ENCODE data around the gene XKR3.
"Not testable (repeated sequence)": the region's sequence is repeated elsewhere in the genome, so short reads cannot be mapped to it uniquely, and the experiment has no call there.

Gene XKR3

DNA sequence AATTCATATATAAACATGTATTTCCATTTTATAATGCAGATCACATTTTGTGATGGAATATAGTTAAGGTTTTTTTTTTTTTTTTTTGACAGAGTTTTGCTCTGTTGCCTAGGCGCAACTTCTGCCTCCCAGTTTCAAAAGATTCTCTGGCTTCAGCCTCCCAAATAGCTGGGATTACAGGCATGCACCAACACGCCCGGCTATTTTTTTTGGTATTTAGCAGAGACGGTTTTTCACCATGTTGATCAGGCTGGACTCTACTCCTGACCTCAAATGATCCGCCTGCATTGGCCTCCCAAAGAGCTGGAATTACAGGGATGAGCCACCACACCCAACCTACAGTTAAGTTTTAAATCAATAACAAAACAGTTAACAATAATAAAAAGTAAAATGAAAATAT lies 18.8 kb downstream of the XKR3 start:
- DNase-seq (ENCODE audit: low read depth) = no peak
- TF ChIP-seq CTCF (IDR thresholded peaks at IDR 0.05; ENCODE audit: insufficient read depth, low read depth, low read length, missing control alignments) = no peak
- H3K4me3 ChIP-seq (ENCODE audit: low read depth, low read length) = no peak overlapping the region

DNA sequence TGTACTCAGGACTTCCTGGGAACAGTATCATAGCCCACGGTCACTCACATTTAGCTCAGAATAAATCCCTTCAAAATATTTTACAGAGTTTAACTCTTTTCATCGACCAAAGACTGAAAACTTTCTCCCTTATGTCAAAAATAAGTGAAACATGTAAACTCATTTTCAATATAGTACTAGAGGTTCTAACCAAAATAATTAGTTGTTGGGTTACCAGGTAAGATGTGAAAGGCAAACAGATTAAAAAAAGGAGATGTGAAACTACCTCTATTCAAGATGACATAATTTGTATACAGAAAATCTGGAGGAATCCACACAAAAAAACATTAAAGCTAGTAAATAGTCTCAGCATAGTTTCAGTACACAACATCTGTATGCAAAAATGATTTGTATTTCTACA lies 20.3 kb downstream of the XKR3 start:
- no peak overlapping the region for H3K4me3 ChIP-seq (ENCODE audit: low read depth, low read length)
- no peak for DNase-seq (ENCODE audit: low read depth)
- no peak for TF ChIP-seq CTCF (IDR thresholded peaks at IDR 0.05; ENCODE audit: insufficient read depth, low read depth, low read length, missing control alignments)

- no peak for TF ChIP-seq CTCF (IDR thresholded peaks at IDR 0.05; ENCODE audit: insufficient read depth, low read depth, low read length, missing control alignments)
- no peak for DNase-seq (ENCODE audit: low read depth)
- H3K4me3 ChIP-seq (ENCODE audit: low read depth, low read length) = no peak overlapping the region
Measured at GRCh38 chr22:16803255-16803917, 21.8 kb downstream of the XKR3 start.

DNA sequence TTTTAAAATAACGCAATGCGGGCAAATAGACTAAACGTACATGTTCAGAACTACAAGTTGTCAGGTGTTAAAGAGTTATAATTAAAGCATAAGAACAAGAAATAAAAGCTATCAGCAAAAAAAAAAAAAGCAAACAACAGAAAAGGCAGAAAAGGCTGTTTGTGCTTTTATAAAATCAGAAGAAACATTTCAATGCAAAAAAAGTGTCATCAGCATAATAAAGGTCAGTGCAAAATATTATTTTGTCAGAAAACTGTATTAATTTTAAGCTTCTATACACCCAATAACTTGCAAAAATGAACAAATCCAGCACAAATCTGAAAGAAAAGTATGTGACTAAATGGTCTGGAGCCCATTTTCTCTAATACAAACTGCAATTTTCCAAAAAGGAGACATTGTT lies 23.6 kb downstream of the XKR3 start:
- DNase-seq (ENCODE audit: low read depth) = no peak
- TF ChIP-seq CTCF (IDR thresholded peaks at IDR 0.05; ENCODE audit: insufficient read depth, low read depth, low read length, missing control alignments) = no peak
- no peak overlapping the region for H3K4me3 ChIP-seq (ENCODE audit: low read depth, low read length)

DNA sequence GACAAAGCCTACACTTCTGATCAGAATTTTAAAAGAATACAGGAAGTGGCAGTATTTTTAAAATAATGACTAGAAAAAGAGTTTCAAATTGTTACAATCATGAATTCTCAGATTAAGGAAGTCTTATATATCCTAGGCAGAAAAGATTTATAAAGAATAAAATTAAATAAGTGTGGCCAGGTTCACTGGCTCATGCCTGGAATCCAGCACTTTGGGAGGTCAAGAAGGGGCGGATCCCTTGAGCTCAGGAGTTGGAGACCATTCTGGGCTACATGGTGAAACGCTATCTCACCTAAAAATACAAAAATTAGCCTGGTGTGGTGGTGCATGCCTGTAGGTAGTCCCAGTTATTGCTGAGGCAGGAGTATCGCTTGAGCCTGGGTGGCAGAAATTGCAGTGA lies 24.1 kb downstream of the XKR3 start:
- no peak overlapping the region for H3K4me3 ChIP-seq (ENCODE audit: low read depth, low read length)
- DNase-seq (ENCODE audit: low read depth) = no peak
- TF ChIP-seq CTCF (IDR thresholded peaks at IDR 0.05; ENCODE audit: insufficient read depth, low read depth, low read length, missing control alignments) = no peak

DNA sequence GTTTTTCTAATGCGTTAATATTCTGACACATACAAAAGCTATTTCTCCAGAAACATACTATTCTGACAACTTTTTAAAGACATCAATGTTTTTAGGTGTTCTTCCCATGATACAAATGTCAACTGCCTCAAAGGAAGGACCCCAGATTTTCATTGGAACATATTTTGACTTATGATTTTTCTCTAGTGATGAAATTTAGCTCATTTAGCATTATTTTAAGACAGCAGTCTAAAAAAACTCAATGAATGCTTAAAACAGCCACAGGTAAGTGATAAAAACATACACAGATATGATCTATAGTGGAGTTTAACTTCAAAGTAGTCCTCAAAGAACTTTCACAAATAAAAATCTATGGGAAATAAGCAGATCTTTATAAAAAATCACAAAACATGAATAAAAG lies 24.9 kb downstream of the XKR3 start:
- H3K4me3 ChIP-seq (ENCODE audit: low read depth, low read length) = no peak overlapping the region
- DNase-seq (ENCODE audit: low read depth) = no peak
- TF ChIP-seq CTCF (IDR thresholded peaks at IDR 0.05; ENCODE audit: insufficient read depth, low read depth, low read length, missing control alignments) = no peak

DNA sequence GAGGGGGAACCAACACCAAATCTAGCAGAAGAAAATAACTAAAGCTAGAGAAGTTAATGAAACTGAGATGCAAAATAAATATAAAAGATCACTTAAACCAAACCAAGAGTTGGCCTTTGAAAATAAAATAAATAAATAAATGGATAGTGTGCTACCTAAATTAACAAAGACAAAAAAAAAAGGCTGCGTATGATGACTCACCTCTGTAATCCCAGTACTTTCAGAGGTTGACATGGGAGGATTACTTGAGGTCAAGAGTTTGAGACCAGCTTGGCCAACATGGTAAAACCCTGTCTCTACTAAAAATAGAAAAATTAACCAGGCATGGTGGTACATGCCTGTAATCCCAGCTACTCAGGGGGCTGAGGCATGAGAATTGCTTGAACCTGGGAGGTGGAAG lies 29.7 kb downstream of the XKR3 start:
- not testable (repeated sequence) for DNase-seq (ENCODE audit: low read depth); H3K4me3 ChIP-seq (ENCODE audit: low read depth, low read length)

All from GM12865 (cell line).